Transverse colon (tissue), 4 donors: ENCODE data around the gene CPHXL2.

ENCODE experiments used
- CTCF ChIP-seq, 5 experiments: fragments of 200-600 bp in 3 of 5; fragments of 450-650 bp in 2 of 5; sonication (generic) in 3 of 5; IDR thresholded peaks; 1 replicate in 2 of 5; 2 replicates in 3 of 5; pipeline ENCODE4 v1.5.1; 2016 to 2017; ENCODE audit warnings: antibody characterized with exemption in 5 of 5, inconsistent platforms in 3 of 5, mild to moderate bottlenecking in 2 of 5, moderate library complexity in 1 of 5
- EP300 ChIP-seq: sonication (generic); formaldehyde crosslinking; IDR thresholded peaks from one replicate; pipeline ENCODE4 v1.6.1; 2017; ENCODE audit warnings: antibody characterized with exemption, low read depth
- POLR2A ChIP-seq: fragments of 450-650 bp; IDR thresholded peaks from one replicate; pipeline ENCODE4 v1.6.1; 2016; ENCODE audit warnings: antibody characterized with exemption, mild to moderate bottlenecking, moderate library complexity
- POLR2AphosphoS5 ChIP-seq, 3 donors: sonication (generic); formaldehyde crosslinking; IDR thresholded peaks; one replicate each; pipeline ENCODE4 v1.6.1; 2016; ENCODE audit warnings: antibody characterized with exemption in 3 of 3

GRCh38 chr16:75710344-75710743 lies 33.5 kb upstream of the CPHXL2 start:
- no peak for TF ChIP-seq POLR2A
- TF ChIP-seq CTCF (IDR thresholded peaks at IDR 0.05) = no peak
- no peak for TF ChIP-seq POLR2AphosphoS5 (IDR thresholded peaks at IDR 0.05)
- TF ChIP-seq EP300 = no peak
